ENCODE data around the gene DDIT3. TPM values are rescaled to one million over a fixed set of nuclear protein-coding genes. Genes with fewer than 3 reads are reported as not detected.

The DDIT3 gene
- total RNA-seq, 1 experiment from 2014 or later: 27.4 TPM

DNA sequence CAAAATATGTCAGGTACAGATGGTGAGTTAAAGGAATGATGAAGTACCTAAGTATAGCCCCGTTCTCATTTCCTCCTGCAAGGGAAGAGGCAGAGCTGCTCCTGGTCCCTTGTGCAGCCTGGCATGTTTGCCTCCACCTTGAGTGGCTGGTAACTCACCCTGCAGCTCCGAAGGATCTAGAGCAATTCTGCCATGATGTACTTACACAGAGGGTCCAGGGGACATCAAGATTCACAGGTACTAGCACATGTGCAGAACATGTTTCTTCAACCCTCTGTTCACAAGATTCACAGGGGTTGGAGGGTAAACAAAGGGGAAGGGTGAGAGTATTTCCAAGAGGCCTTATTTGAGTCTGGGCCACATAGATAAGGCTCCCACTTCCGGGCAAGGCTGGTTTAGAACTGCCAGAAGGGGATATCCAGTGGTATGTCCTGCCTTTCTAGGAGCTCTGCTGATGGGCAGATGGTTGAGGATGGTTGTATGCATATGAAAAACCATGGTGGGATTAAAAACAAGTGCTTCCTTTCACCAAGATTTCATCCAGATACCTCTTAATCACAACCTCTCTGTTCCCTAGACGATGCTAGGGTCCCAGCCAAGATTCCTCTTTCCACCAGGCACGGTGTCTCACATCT is 18.9 kb upstream of the DDIT3 start:
- intact Hi-C loops (cut with micrococcal nuclease): no loop called here
- no TSS peak for BruUV-seq (replicated peaks)
- CTCF ChIA-PET: no interaction called here

GRCh38 chr12:57536597-57536942 is 16.3 kb upstream of the DDIT3 start:
- Histone ChIP-seq H4K20me1 (ENCODE audit: low read length) (no peaks in the 10 kb centered on the region), H3K27ac (ENCODE audit: low read length) (no peak overlapping the region), H3K79me2 (ENCODE audit: low read length) (no peaks in the 10 kb centered on the region), H3K4me2 (ENCODE audit: low read length) (no peak overlapping the region), H3F3A (ENCODE audit: low read length, unreplicated experiment) (no peaks in the 10 kb centered on the region), H3K27me3 (ENCODE audit: low read length) (no peaks in the 10 kb centered on the region), H3K9ac (ENCODE audit: low read length) (no peak overlapping the region), H3K9me3 (ENCODE audit: low read length) (no peaks in the 10 kb centered on the region), H3K4me3 (ENCODE audit: low read length) (no peak overlapping the region), H2AFZ (ENCODE audit: low read length) (no peak overlapping the region), H3K4me1 (ENCODE audit: insufficient read depth, low read length) (no peaks in the 10 kb centered on the region), H3K9me2 (replicated peaks; ENCODE audit: low read length) (no peaks in the 10 kb centered on the region), H3K36me3 (ENCODE audit: low read depth, low read length) (peaks cover 38% of the 10 kb centered on the region; the same call in 1 of the 2 replicates)
- ATAC-seq: no peak
- DNase-seq: no peak
- TF ChIP-seq EZH2 (IDR thresholded peaks at IDR 0.05; ENCODE audit: low read length, unreplicated experiment): no peak
- TF ChIP-seq EZH2phosphoT487 (IDR thresholded peaks at IDR 0.05; ENCODE audit: borderline replicate concordance, low read length): no peak
- ChIA-PET POLR2A (ENCODE audit: unreplicated experiment) (no interaction called here), CTCF (no interaction called here)
- intact Hi-C loops (cut with micrococcal nuclease): no loop called here
- BruUV-seq (replicated peaks): no TSS peak

More for the DNA sequence above, 18.9 kb upstream of the DDIT3 start:
- H3K4me1 ChIP-seq (ENCODE audit: insufficient read depth, low read length): no peaks in the 10 kb centered on the region
- POLR2A ChIA-PET (ENCODE audit: unreplicated experiment): no interaction called here
- no peak for ATAC-seq
- H3K9ac ChIP-seq (ENCODE audit: low read length): no peak overlapping the region
- H3F3A ChIP-seq (ENCODE audit: low read length, unreplicated experiment): no peaks in the 10 kb centered on the region
- no peak overlapping the region for H3K27ac ChIP-seq (ENCODE audit: low read length)
- H3K4me2 ChIP-seq (ENCODE audit: low read length): no peak overlapping the region
- no peaks in the 10 kb centered on the region for H4K20me1 ChIP-seq (ENCODE audit: low read length)
- H2AFZ ChIP-seq (ENCODE audit: low read length): no peak overlapping the region
- no peaks in the 10 kb centered on the region for H3K9me2 ChIP-seq (replicated peaks; ENCODE audit: low read length)
- DNase-seq: no peak
- H3K9me3 ChIP-seq (ENCODE audit: low read length): no peaks in the 10 kb centered on the region
- no peaks in the 10 kb centered on the region for H3K79me2 ChIP-seq (ENCODE audit: low read length)
- no peak overlapping the region for H3K4me3 ChIP-seq (ENCODE audit: low read length)
- peaks cover 26% of the 10 kb centered on the region; the same call in 1 of the 2 replicates for H3K36me3 ChIP-seq (ENCODE audit: low read depth, low read length)
- no peak for TF ChIP-seq EZH2phosphoT487 (IDR thresholded peaks at IDR 0.05; ENCODE audit: borderline replicate concordance, low read length)
- no peak for TF ChIP-seq EZH2 (IDR thresholded peaks at IDR 0.05; ENCODE audit: low read length, unreplicated experiment)
- TF ChIP-seq, protein P1, sequence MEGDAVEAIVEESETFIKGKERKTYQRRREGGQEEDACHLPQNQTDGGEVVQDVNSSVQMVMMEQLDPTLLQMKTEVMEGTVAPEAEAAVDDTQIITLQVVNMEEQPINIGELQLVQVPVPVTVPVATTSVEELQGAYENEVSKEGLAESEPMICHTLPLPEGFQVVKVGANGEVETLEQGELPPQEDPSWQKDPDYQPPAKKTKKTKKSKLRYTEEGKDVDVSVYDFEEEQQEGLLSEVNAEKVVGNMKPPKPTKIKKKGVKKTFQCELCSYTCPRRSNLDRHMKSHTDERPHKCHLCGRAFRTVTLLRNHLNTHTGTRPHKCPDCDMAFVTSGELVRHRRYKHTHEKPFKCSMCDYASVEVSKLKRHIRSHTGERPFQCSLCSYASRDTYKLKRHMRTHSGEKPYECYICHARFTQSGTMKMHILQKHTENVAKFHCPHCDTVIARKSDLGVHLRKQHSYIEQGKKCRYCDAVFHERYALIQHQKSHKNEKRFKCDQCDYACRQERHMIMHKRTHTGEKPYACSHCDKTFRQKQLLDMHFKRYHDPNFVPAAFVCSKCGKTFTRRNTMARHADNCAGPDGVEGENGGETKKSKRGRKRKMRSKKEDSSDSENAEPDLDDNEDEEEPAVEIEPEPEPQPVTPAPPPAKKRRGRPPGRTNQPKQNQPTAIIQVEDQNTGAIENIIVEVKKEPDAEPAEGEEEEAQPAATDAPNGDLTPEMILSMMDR (conservative IDR thresholded peaks at IDR 0.05; ENCODE audit: low read depth, low read length): no peak
- no peaks in the 10 kb centered on the region for H3K27me3 ChIP-seq (ENCODE audit: low read length)

DNA sequence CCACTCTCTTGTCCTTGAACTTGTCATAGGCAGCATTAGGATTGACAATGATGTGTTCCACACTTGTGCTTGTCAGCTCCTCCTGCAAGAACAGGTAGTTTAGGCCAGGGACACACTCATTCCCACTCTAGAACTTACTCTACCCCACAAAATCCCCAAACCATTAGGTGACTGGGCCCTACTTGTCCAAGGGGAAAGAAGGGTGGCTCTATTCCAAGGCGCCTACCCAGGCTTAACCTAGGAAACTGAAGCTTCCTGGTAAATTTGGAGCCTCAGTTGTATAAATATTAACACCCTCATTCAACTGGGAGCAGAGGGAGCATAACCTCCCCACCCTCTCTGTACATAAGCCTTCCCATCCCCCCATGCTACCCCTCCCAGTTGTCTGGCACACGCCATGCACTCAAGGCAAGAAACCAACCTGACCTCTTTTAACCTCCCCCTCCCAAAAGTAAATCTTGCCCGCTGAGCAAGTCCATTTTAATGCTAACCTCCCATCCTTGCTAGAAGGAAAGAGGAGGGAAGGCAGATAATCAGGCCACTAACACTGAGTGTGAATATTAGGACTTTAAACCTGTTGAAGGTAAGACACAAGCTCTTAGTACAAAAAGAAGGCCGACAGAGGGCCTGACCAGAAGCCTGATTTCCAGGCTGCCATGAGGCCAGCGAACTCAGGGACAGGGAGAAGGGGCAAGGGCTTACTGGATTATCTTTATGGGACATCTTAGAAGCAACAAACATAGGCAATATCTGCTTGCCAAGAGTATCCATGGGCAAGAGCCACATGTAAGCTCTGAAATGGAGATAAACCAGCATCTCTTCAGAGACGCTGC is 15.7 kb upstream of the DDIT3 start:
- Histone ChIP-seq H3K27me3 (ENCODE audit: low read length) (no peaks in the 10 kb centered on the region), H3K36me3 (ENCODE audit: low read depth, low read length) (peaks cover 33% of the 10 kb centered on the region; the same call in 1 of the 2 replicates), H3K9ac (ENCODE audit: low read length) (no peak overlapping the region), H4K20me1 (ENCODE audit: low read length) (no peaks in the 10 kb centered on the region), H3K79me2 (ENCODE audit: low read length) (no peaks in the 10 kb centered on the region), H3K4me1 (ENCODE audit: insufficient read depth, low read length) (no peaks in the 10 kb centered on the region), H3K4me2 (ENCODE audit: low read length) (no peak overlapping the region), H2AFZ (ENCODE audit: low read length) (no peak overlapping the region), H3K27ac (ENCODE audit: low read length) (no peak overlapping the region), H3K9me2 (replicated peaks; ENCODE audit: low read length) (no peaks in the 10 kb centered on the region), H3F3A (ENCODE audit: low read length, unreplicated experiment) (no peaks in the 10 kb centered on the region), H3K9me3 (ENCODE audit: low read length) (no peaks in the 10 kb centered on the region), H3K4me3 (ENCODE audit: low read length) (no peak overlapping the region)
- TF ChIP-seq, protein P1 (conservative IDR thresholded peaks at IDR 0.05; ENCODE audit: low read depth, low read length): no peak
- TF ChIP-seq EZH2phosphoT487 (IDR thresholded peaks at IDR 0.05; ENCODE audit: borderline replicate concordance, low read length) (no peak), EZH2 (IDR thresholded peaks at IDR 0.05; ENCODE audit: low read length, unreplicated experiment) (no peak)
- intact Hi-C loops (cut with micrococcal nuclease): no loop called here
- ChIA-PET CTCF (no interaction called here), POLR2A (ENCODE audit: unreplicated experiment) (no interaction called here)
- DNase-seq: no peak
- no peak for ATAC-seq
- BruUV-seq (replicated peaks): no TSS peak

Measured in PC-3 (cell line).